Measurements from ENCODE around the gene NATD1. TPM values are rescaled to one million over a fixed set of nuclear protein-coding genes. Genes with fewer than 3 reads are reported as not detected.

Gene NATD1
- total and polyA plus RNA-seq, 4 donors = 1.4 to 24.5 (median 2.9) TPM

DNA sequence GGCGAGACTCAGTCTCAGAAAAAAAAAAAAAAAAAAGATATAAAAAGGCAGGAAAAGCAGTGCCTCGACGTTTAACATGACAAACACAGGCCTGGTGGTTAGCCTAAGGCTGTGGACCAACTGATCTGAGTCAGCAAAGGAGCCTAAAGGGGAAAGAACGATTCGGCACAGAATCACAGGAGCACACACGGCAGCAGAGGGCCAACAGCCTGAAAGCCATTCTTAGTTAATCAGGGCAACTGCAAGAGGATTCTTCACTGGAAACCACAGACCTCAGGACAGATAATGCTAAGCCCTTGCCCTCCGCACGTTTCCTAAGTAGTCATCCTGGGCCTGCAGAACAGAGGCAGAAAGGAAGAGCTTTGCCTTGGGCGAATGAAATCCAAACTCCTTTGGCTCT lies 53.9 kb downstream of the NATD1 start:
- H3K27ac ChIP-seq (ENCODE audit: low read depth in 1 of 2, low read length in 2 of 2) = no peak overlapping the region
- peaks cover 0 to 3% (median 0%) of the 10 kb centered on the region in 4 donors for H3K4me1 ChIP-seq (ENCODE audit: control insufficient read depth in 4 of 4, insufficient read depth in 4 of 4, low read length in 3 of 4)
- 77% methylated on average over 9 of the region's 9 CpGs for WGBS
- no peaks in the 10 kb centered on the region for H3K27me3 ChIP-seq (ENCODE audit: control insufficient read depth in 4 of 4, insufficient read depth in 4 of 4, low read length in 3 of 4)
- H3K36me3 ChIP-seq (ENCODE audit: control insufficient read depth in 4 of 4, insufficient read depth in 3 of 4, low read depth in 1 of 4, low read length in 3 of 4) = peaks cover 5 to 18% (median 11%) of the 10 kb centered on the region in 4 donors
- TF ChIP-seq HNF4A (conservative IDR thresholded peaks at IDR 0.05) (no peak), HNF4G (IDR thresholded peaks at IDR 0.05) (no peak), YY1 (IDR thresholded peaks at IDR 0.05) (no peak), SP1 (IDR thresholded peaks at IDR 0.05) (no peak), GABPA (IDR thresholded peaks at IDR 0.05 in 1 of 2, conservative IDR thresholded peaks at IDR 0.05 in 1 of 2) (no peak), NR2F2 (IDR thresholded peaks at IDR 0.05) (no peak), ZBTB33 (IDR thresholded peaks at IDR 0.05) (no peak), FOXA2 (IDR thresholded peaks at IDR 0.05) (no peak), TAF1 (conservative IDR thresholded peaks at IDR 0.05) (no peak), RAD21 (IDR thresholded peaks at IDR 0.05) (no peak), RXRA (IDR thresholded peaks at IDR 0.05) (no peak), EGR1 (IDR thresholded peaks at IDR 0.05; ENCODE audit: low read depth in 2 of 2) (no peak), FOXA1 (IDR thresholded peaks at IDR 0.05) (no peak), ATF3 (IDR thresholded peaks at IDR 0.05) (no peak), JUND (IDR thresholded peaks at IDR 0.05) (no peak)
- TF ChIP-seq, protein P1, sequence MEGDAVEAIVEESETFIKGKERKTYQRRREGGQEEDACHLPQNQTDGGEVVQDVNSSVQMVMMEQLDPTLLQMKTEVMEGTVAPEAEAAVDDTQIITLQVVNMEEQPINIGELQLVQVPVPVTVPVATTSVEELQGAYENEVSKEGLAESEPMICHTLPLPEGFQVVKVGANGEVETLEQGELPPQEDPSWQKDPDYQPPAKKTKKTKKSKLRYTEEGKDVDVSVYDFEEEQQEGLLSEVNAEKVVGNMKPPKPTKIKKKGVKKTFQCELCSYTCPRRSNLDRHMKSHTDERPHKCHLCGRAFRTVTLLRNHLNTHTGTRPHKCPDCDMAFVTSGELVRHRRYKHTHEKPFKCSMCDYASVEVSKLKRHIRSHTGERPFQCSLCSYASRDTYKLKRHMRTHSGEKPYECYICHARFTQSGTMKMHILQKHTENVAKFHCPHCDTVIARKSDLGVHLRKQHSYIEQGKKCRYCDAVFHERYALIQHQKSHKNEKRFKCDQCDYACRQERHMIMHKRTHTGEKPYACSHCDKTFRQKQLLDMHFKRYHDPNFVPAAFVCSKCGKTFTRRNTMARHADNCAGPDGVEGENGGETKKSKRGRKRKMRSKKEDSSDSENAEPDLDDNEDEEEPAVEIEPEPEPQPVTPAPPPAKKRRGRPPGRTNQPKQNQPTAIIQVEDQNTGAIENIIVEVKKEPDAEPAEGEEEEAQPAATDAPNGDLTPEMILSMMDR (IDR thresholded peaks at IDR 0.05; ENCODE audit: low read depth, low read length, missing input control) = no peak
- TF ChIP-seq, protein P2, sequence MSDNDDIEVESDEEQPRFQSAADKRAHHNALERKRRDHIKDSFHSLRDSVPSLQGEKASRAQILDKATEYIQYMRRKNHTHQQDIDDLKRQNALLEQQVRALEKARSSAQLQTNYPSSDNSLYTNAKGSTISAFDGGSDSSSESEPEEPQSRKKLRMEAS (IDR thresholded peaks at IDR 0.05) = no peak
- TF ChIP-seq, protein P3, sequence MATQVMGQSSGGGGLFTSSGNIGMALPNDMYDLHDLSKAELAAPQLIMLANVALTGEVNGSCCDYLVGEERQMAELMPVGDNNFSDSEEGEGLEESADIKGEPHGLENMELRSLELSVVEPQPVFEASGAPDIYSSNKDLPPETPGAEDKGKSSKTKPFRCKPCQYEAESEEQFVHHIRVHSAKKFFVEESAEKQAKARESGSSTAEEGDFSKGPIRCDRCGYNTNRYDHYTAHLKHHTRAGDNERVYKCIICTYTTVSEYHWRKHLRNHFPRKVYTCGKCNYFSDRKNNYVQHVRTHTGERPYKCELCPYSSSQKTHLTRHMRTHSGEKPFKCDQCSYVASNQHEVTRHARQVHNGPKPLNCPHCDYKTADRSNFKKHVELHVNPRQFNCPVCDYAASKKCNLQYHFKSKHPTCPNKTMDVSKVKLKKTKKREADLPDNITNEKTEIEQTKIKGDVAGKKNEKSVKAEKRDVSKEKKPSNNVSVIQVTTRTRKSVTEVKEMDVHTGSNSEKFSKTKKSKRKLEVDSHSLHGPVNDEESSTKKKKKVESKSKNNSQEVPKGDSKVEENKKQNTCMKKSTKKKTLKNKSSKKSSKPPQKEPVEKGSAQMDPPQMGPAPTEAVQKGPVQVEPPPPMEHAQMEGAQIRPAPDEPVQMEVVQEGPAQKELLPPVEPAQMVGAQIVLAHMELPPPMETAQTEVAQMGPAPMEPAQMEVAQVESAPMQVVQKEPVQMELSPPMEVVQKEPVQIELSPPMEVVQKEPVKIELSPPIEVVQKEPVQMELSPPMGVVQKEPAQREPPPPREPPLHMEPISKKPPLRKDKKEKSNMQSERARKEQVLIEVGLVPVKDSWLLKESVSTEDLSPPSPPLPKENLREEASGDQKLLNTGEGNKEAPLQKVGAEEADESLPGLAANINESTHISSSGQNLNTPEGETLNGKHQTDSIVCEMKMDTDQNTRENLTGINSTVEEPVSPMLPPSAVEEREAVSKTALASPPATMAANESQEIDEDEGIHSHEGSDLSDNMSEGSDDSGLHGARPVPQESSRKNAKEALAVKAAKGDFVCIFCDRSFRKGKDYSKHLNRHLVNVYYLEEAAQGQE (IDR thresholded peaks at IDR 0.05) = no peak
- no peaks in the 10 kb centered on the region for H3K9me3 ChIP-seq (ENCODE audit: control insufficient read depth in 4 of 4, low read length in 3 of 4)
- H3K9ac ChIP-seq (ENCODE audit: low read depth in 1 of 2, low read length in 2 of 2) = no peak overlapping the region
- no peak for DNase-seq (ENCODE audit: low spot score)
- H3K4me3 ChIP-seq (ENCODE audit: low read depth in 1 of 3, low read length in 3 of 3) = no peak overlapping the region

Data from liver (tissue), 9 donors.